PC-3 (cell line): ENCODE data around the gene PLAC8L1. TPM values are rescaled to one million over a fixed set of nuclear protein-coding genes. Genes with fewer than 3 reads are reported as not detected.

Experiments
- ATAC-seq: fragments of 200-7000 bp; cut with Tn5 transposase; 2 replicates; pipeline ENCODE4 v1.9.1; 2020; ENCODE audit warnings: mild to moderate bottlenecking, moderate library complexity
- BruUV-seq: library from RNA; stranded (reverse); fragments of 400-500 nt; replicated peaks from 2 replicates; lab custom pipeline; 2021; lab: Mats Ljungman, UMichigan
- CTCF ChIA-PET: fragments of 300-600 bp; sonication (Branson Sonifier 250); formaldehyde crosslinking; loops from one replicate; lab custom pipeline; 2022; ENCODE audit warnings: antibody characterized with exemption; lab: Charles Lee
- POLR2A ChIA-PET: fragments of 300-600 bp; sonication (Branson Sonifier 250); formaldehyde crosslinking; loops from one replicate; lab custom pipeline; 2022; ENCODE audit warnings: antibody characterized with exemption; ENCODE audit not compliant: unreplicated experiment; lab: Charles Lee
- DNase-seq: peaks from one replicate; pipeline ENCODE4 v3.0.0-alpha.2; 2015
- H2AFZ ChIP-seq: fragments of 300-600 bp; sonication (generic); 2 replicates; pipeline ENCODE4 v1.6.0; 2016; ENCODE audit warnings: antibody characterized with exemption, low read length
- H3F3A ChIP-seq: fragments of 300-600 bp; sonication (generic); one replicate; pipeline ENCODE4 v1.6.0; 2017; ENCODE audit warnings: antibody characterized with exemption, low read length, control low read depth, mild to moderate bottlenecking; ENCODE audit not compliant: unreplicated experiment
- H3K27ac ChIP-seq: fragments of 300-600 bp; sonication (generic); 2 replicates; pipeline ENCODE4 v1.5.1; 2016; ENCODE audit warnings: mild to moderate bottlenecking, low read length
- H3K27me3 ChIP-seq: fragments of 300-600 bp; sonication (generic); 2 replicates; pipeline ENCODE4 v1.6.1; 2016; ENCODE audit warnings: low read length, mixed read lengths
- H3K36me3 ChIP-seq: fragments of 300-600 bp; sonication (generic); 2 replicates; pipeline ENCODE4 v1.6.1; 2016; ENCODE audit warnings: low read depth, mixed run types, low read length, mixed read lengths
- H3K4me1 ChIP-seq: fragments of 300-600 bp; sonication (generic); 2 replicates; pipeline ENCODE4 v1.5.1; 2016; ENCODE audit warnings: low read length; ENCODE audit not compliant: insufficient read depth
- H3K4me2 ChIP-seq: fragments of 300-600 bp; sonication (generic); 2 replicates; pipeline ENCODE4 v1.6.0; 2016; ENCODE audit warnings: low read length
- H3K4me3 ChIP-seq: fragments of 300-600 bp; sonication (generic); 2 replicates; pipeline ENCODE4 v1.5.1; 2016; ENCODE audit warnings: mild to moderate bottlenecking, low read length, mixed read lengths
- H3K79me2 ChIP-seq: fragments of 300-600 bp; sonication (generic); 2 replicates; pipeline ENCODE4 v1.6.1; 2017; ENCODE audit warnings: low read length, mixed read lengths
- H3K9ac ChIP-seq: fragments of 300-600 bp; sonication (generic); 2 replicates; pipeline ENCODE4 v1.6.0; 2016; ENCODE audit warnings: mild to moderate bottlenecking, low read length
- H3K9me2 ChIP-seq: fragments of 300-600 bp; sonication (generic); replicated peaks from 2 replicates; pipeline ENCODE4 v1.6.1; 2016; ENCODE audit warnings: mixed run types, low read length, mixed read lengths
- H3K9me3 ChIP-seq: fragments of 300-600 bp; sonication (generic); 2 replicates; pipeline ENCODE4 v1.6.1; 2016; ENCODE audit warnings: low read length, mixed read lengths
- H4K20me1 ChIP-seq: fragments of 300-600 bp; sonication (generic); 2 replicates; pipeline ENCODE4 v1.6.1; 2016; ENCODE audit warnings: low read length, mixed read lengths
- EZH2 ChIP-seq: fragments of 300-600 bp; sonication (generic); IDR thresholded peaks from one replicate; pipeline ENCODE4 v1.6.1; 2017; ENCODE audit warnings: antibody characterized with exemption, mild to moderate bottlenecking, low read length; ENCODE audit not compliant: unreplicated experiment
- EZH2phosphoT487 ChIP-seq: fragments of 300-600 bp; sonication (generic); IDR thresholded peaks from 2 replicates; pipeline ENCODE4 v1.6.1; 2018; ENCODE audit warnings: mild to moderate bottlenecking, antibody characterized with exemption, low read length, borderline replicate concordance
- intact Hi-C: fragments of 100-400 bp; cut with micrococcal nuclease; formaldehyde crosslinking; loops from 2 replicates; pipeline ENCODE4 v1.9.0; 2023
- total RNA-seq: library from RNA; depleted of rRNA; stranded (reverse); fragments of >200 nt; gene quantifications from 2 replicates; pipeline ENCODE4 v1.2.3, GENCODE V29; 2014
- TF ChIP-seq, protein P1 (sequence below): fragments of 300-600 bp; sonication (generic); conservative IDR thresholded peaks from 2 replicates; pipeline ENCODE4 v1.5.1; 2017; ENCODE audit warnings: antibody characterized with exemption, low read depth, mild to moderate bottlenecking, low read length

Gene PLAC8L1
- total RNA-seq, 1 experiment from 2014 or later = 0.95 TPM

DNA sequence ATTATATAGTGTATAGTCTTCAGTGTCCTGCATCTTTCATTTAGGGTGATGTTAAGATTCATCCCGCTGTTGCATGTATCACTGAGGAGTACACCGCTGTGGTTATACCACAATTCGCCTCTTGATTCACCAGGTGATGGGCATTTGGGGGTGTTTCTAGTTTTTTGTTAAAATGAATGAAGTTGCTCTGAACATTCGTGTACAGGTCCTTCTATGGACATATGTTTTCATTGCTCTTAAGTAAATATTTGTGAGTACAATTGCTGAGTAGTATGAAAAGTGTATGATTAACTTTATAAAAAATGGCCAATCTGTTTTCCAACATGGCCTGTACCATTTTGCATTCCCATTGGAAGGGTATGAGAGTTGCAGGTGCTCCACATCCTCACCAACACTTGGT, 61.7 kb downstream of the PLAC8L1 start:
- Histone ChIP-seq H2AFZ (no peak overlapping the region), H3K79me2 (no peaks in the 10 kb centered on the region), H3K9ac (no peak overlapping the region), H3K4me1 (peaks cover 29% of the 10 kb centered on the region), H3K4me3 (no peak overlapping the region), H3F3A (no peaks in the 10 kb centered on the region), H3K4me2 (no peak overlapping the region), H3K36me3 (no peaks in the 10 kb centered on the region), H3K27me3 (no peaks in the 10 kb centered on the region), H3K9me2 (no peaks in the 10 kb centered on the region), H4K20me1 (no peaks in the 10 kb centered on the region), H3K9me3 (no peaks in the 10 kb centered on the region), H3K27ac (no peak overlapping the region)
- ChIA-PET POLR2A (no interaction called here), CTCF (no interaction called here)
- no TSS peak for BruUV-seq
- no peak for ATAC-seq
- intact Hi-C loops = loop anchor here (2.0 kb wide), 1 partner anchor 61 kb away; no protein-coding TSS in a partner anchor
- TF ChIP-seq EZH2 = no peak
- TF ChIP-seq, protein P1, sequence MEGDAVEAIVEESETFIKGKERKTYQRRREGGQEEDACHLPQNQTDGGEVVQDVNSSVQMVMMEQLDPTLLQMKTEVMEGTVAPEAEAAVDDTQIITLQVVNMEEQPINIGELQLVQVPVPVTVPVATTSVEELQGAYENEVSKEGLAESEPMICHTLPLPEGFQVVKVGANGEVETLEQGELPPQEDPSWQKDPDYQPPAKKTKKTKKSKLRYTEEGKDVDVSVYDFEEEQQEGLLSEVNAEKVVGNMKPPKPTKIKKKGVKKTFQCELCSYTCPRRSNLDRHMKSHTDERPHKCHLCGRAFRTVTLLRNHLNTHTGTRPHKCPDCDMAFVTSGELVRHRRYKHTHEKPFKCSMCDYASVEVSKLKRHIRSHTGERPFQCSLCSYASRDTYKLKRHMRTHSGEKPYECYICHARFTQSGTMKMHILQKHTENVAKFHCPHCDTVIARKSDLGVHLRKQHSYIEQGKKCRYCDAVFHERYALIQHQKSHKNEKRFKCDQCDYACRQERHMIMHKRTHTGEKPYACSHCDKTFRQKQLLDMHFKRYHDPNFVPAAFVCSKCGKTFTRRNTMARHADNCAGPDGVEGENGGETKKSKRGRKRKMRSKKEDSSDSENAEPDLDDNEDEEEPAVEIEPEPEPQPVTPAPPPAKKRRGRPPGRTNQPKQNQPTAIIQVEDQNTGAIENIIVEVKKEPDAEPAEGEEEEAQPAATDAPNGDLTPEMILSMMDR = no peak
- TF ChIP-seq EZH2phosphoT487 = no peak
- DNase-seq = no peak

DNA sequence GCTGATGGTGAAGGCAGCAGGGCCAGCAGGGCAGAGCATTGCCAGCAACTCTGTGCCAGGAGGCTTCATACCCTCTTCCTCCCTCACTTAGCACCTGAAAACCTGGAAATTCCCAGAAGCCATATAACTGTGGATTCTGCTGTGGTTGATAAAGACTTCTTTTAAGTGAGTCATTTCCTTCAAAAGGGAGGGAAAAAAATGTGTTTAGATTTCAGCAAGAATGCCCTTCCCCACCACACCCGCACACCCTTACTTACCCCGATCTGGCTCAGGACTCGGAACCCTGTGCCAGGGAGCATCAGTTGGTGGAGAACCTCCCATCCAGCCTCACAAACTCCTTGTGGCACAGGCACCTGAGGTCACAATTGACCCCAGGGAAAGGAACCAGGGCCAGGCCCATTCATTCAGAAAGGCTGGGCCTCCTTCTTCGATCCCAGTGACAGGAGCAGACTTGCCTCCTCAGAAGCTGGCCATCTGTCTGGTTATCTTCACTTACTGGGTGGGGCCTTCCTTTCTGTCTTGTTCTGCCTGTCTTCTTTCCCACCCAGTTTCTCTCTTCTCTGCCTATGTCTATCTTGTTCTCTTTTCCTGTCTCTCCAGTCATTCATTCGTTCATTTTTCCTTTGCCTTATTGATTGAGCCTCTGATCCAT, 62.6 kb downstream of the PLAC8L1 start:
- POLR2A ChIA-PET = no interaction called here
- Histone ChIP-seq H3K4me3 (no peak overlapping the region), H3K79me2 (no peaks in the 10 kb centered on the region), H3K36me3 (no peaks in the 10 kb centered on the region), H3K4me1 (peaks cover 27% of the 10 kb centered on the region), H2AFZ (peak overlapping the region; percentile 49), H4K20me1 (no peaks in the 10 kb centered on the region), H3K27me3 (no peaks in the 10 kb centered on the region), H3K9me3 (no peaks in the 10 kb centered on the region), H3K27ac (peak overlapping the region; percentile 56), H3K9ac (no peak overlapping the region), H3F3A (no peaks in the 10 kb centered on the region), H3K4me2 (peak overlapping the region; percentile 23), H3K9me2 (no peaks in the 10 kb centered on the region)
- ATAC-seq = peak; percentile 85
- DNase-seq = peak; percentile 92
- BruUV-seq = no TSS peak
- TF ChIP-seq EZH2 (no peak), EZH2phosphoT487 (no peak)
- TF ChIP-seq, protein P1 = no peak
- intact Hi-C loops = loop anchor here (2.0 kb wide), 1 partner anchor 60 kb away; no protein-coding TSS in a partner anchor
- CTCF ChIA-PET = no interaction called here

DNA sequence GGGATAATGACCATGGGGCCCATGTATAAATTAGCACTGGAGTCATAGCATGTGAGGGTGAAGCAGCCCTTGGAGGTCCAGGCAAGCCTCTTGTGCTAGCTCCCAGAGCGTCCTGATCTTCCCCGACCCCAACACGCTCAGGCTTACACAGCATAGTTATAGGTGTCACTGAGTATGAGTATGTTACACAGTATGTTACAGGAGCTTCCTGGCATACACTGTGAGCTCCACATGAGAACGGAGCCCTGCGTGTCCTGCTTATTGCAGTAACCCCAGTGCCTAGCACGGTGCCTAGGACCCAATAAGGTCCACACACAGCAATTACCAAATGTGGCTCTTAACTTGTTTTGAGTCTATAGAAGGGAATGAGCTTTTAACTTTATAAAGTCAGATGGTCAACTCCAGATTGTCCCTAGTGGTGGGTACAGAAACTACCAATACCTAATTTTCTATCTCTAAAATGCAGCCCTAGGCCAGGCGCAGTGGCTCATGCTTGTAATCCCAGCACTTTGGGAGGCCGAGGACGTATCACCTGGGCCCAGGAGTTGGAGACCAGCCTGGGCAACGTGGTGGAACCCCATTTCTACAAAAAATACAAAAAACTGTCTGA, 64.1 kb downstream of the PLAC8L1 start:
- no peaks in the 10 kb centered on the region for H3K9me2 ChIP-seq

More for the DNA sequence above, 64.1 kb downstream of the PLAC8L1 start:
- Histone ChIP-seq H3K27me3 (no peaks in the 10 kb centered on the region), H3K79me2 (no peaks in the 10 kb centered on the region), H3K9me3 (no peaks in the 10 kb centered on the region), H3K4me1 (peaks cover 16% of the 10 kb centered on the region), H3K4me2 (no peak overlapping the region), H3K9ac (no peak overlapping the region), H3K4me3 (no peak overlapping the region), H3K36me3 (no peaks in the 10 kb centered on the region), H3F3A (no peaks in the 10 kb centered on the region), H2AFZ (no peak overlapping the region), H3K27ac (no peak overlapping the region), H4K20me1 (no peaks in the 10 kb centered on the region)
- BruUV-seq = no TSS peak
- POLR2A ChIA-PET = interaction anchor here (0.5 kb wide), 1 partner anchor 95 kb away, joined by 3 read pairs; no protein-coding TSS in a partner anchor
- intact Hi-C loops = no loop called here
- CTCF ChIA-PET = interaction anchor here (0.7 to 1.0 kb wide), 2 partner anchors 13 to 738 kb away, joined by 3 read pairs; no protein-coding TSS in a partner anchor
- DNase-seq (peak; percentile 58), ATAC-seq (peak; percentile 49)
- TF ChIP-seq EZH2 = no peak
- TF ChIP-seq, protein P1 = peak; percentile 68
